NCI-H446 treated with DMSO at 0.1 percent for 48 hours (cell line): ENCODE results near the gene GAGE12J.
"Not testable (repeated sequence)": the region's sequence is repeated elsewhere in the genome, so short reads cannot be mapped to it uniquely, and the experiment has no call there.

ENCODE experiments used
- DNase-seq: peaks from one replicate; lab custom pipeline; 2025; lab: John Stamatoyannopoulos, UW

Gene GAGE12J, protein sequence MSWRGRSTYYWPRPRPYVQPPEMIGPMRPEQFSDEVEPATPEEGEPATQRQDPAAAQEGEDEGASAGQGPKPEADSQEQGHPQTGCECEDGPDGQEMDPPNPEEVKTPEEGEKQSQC

DNA sequence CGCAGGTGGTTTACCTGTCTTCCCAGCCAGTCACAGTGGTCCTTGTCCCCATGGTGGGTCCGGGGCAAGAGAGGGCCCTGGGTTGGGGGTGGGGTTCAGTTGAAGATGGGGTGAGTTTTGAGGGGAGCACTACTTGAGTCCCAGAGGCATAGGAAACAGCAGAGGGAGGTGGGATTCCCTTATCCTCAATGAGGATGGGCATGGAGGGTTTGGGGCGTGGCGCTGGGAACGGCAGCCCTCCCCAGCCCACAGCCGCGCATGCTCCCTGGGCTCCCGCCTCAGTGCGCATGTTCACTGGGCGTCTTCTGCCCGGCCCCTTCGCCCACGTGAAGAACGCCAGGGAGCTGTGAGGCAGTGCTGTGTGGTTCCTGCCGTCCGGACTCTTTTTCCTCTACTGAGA, at the start of gene GAGE12J:
Gene GAGE12J, plus strand, starts transcription at position 301 of the 400 bp plus-strand sequence. CDS start 1,157 bp downstream, outside the sequence.
- DNase-seq = not testable (repeated sequence)

DNA sequence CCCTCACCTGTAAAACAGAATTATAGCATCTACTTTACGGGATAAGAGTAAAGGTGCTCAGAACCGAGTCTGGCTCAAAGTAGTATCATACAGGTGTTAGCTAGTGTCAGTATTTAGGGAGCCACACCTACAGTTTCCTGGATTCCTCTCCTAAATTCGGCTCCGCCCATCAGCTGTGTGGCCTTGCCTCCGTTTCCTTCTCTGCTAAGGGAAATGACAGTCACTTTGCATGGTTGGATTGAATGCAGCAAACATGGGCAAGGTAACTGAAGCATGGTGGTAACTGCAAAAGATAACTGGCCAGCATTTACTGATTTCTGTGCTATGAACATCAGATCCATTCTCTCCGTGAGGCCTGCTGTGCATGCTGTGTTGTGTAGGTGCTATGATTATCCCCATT, 49.4 kb upstream of the GAGE12J start:
- DNase-seq = no peak

DNA sequence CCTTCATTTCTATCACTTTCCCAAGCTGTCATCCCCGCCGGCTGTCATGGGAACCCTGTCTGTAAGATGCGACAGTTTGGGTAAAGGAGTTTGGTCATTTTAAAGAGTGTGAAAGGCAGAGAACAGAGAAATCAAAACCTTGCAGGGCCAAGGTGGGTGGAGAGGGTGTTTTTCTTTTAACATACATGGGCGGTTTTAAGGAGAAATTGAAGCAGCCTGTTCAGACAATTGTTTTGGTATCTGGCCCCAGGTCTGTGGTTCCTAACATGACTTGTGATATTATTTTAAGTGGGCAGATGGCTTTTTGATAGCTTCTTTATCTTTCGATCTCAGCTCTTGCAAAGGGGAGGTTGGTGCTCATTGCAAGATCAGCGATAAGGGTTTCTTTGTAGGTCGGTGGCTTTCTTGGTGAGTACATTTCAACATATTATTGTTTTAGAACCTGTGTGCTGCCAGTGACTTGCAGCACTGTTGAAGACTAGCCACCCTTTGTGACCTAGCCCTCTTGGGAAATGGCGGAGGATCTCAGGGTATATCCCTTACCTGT, 48.6 kb upstream of the GAGE12J start:
- DNase-seq = no peak

DNA sequence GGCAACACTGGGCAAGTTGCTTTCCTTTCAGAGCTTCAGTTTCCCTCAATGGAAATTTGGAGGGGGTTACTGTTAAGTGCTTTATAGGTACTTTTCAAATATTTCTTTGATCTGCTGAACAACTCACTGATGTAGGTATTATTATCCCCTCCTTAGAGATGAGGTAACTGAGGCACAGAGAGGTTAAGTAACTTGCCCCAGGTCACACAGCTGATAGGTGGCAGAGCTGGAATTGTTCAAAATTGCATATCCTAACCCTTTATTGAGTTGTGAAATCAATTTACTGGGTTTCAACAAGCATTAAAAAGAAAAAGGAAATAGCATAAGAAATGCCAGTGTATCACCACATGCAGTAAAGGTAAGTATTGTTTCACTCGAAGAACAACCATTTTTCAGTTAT, 45.6 kb upstream of the GAGE12J start:
- no peak for DNase-seq

DNA sequence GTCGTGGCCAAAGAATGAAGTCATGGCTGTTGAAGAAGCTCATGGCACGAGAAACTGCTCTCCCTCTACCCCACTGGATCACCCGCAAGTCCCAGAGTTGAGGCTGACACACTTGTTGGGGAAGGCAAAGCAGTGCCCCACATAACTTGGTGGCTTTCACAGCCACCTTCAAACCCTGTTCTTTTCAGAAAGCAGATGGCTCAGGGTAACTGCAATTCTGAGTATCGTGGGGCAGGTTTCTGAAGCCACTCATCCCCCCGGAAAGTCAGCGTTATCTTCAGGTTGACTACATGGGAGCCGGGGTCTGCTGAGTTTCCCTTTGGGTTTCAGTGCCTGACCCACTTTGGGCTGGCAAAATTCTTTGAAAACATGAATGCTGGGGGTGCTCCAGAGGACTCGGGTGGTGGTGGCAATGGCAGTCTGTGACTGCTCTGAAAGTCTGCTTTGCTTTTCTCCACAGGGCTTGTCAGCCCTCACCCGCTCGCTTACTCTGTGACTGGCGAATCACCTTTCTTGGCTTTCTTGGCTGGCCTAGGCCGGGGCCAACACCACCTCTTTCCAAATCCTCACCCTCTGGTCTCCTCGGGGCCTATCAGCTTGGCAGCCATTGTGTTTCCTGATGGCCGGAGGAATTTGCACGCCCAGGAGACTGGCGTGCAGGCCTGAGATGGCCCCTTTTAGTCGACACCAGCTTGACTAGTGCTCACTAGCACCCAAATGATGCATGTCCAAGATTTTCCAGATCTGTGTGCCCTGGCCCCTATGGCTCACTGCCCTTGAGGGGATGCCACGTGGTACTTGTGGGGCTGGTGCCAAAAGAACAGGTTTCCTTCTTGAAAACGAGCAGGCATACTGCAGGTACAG, 44.9 kb upstream of the GAGE12J start:
- no peak for DNase-seq

DNA sequence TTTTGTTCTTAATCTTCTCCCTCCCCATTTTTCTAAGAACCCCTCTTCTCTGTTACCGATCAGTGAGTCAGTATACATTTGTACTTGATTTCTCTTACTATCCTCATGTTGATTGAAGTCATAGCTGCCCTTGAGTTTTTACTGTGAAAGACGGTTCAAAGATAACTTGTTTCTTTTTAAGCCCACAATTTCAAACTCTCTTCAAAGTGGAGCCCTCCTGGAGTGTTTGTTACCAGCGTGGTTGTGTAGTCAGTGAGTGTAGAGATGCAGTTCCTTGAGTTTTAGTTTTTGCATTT, 44.4 kb upstream of the GAGE12J start:
- no peak for DNase-seq

DNA sequence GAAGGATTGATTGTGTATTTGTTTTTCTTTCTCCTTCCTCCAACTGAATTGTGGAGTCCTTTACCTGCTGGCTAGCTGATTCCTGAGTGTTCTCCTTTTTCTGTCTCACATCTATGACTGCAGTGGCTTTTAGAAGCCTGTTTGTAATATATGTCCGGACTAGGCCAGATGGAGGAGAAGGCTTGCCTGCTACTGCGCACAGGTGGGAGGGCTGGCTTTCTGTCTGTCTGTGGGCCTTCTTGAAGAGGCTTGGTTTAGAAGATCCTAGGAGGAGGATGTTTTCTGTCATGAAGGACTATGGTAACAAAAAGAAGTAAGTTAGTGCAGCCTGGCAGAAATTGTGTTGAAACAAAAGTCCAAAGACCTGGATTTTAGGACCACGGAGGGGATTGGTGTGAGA, 43.8 kb upstream of the GAGE12J start:
- DNase-seq = no peak

DNA sequence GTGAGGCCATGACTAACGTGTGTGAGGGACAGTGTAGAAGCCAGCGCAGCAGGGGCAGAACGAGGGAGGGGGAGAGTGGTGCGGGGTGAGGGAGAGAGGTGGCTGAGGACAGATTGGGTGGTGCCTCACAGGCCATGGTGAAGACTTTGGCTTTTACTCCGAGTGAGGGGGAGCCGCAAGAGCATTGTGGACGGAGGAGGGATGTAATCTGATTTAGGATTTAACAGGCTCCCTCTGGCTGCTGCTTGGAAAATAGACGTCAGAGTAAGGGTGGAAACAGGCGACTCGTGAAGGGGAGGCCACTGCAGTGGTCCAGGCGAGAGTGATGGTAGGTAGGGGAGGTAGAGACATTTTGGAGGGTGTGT, 39.2 kb upstream of the GAGE12J start:
- peak; percentile 1 for DNase-seq

DNA sequence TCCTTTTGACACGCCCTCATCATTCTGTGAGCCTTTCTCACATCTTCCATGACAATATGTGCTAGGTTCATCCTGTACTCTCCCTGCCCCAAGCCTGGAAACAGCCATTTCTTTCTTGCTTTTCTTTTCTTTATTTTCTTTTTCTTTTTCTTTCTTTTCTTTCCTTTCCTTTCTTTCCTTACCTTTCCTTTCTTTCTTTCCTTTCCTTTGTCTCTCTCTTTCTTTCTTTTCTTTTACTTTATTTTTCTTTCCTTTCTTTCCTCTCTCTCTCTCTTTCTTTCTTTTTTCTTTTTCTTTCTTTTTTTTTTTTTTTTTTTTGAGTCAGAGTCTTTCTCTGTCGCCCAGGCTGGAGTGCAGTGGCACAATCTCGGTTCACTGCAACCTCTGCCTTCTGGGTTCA, 37.6 kb upstream of the GAGE12J start:
- no peak for DNase-seq

DNA sequence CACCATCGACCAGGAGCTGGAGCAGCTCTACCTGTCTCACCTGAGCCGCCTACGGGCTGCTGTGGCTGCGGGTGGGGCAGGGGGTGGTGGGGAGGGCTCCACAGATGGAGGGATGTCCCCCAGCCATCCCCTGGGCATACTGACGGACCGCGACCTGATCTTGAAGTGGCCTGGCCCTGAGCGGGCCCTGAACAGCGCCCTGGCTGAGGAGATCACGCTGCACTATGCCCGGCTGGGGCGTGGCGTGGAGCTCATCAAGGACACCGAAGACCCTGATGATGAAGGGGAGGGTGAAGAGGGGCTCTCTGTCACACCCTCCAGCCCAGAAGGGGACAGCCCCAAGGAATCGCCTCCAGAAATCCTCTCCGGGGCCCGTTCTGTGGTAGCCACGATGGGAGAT, 35.7 kb upstream of the GAGE12J start:
- DNase-seq = no peak

DNA sequence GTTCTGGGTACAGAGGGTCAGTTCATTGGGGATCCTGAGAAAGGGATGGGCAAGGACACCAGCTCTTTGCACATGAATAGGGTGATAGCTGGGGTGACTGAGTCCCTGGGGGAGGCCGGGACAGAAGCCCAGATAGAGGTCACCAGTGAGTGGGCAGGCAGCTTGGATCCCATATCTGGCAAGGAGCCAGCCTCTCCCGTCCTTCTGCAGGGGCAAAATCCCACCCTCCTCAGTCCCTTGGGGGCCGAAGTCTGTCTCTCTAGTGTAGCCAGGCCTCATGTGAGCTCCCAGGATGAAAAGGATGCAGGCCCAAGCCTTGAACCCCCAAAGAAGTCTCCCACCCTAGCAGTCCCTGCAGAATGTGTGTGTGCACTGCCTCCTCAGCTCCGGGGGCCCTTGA, 35.3 kb upstream of the GAGE12J start:
- no peak for DNase-seq

DNA sequence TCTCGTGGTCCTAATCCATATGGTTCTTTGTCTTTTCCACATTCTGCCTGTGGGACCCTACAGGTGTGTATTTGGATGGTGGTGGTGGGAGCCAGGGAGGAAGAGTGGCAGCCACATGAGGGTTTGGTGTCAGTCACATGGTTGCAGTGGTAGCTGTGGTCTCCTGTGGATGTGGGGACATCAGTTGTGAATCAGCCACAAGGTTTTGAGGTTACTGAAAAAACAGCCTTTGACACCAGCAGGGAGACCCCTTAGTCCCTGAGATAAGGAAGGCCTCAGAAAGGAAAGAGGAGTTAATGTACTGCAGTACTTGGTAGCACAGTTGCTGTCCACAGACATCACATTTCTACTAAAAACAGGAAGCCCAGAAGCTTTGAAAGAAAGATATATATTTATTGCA, 34.2 kb upstream of the GAGE12J start:
- no peak for DNase-seq

DNA sequence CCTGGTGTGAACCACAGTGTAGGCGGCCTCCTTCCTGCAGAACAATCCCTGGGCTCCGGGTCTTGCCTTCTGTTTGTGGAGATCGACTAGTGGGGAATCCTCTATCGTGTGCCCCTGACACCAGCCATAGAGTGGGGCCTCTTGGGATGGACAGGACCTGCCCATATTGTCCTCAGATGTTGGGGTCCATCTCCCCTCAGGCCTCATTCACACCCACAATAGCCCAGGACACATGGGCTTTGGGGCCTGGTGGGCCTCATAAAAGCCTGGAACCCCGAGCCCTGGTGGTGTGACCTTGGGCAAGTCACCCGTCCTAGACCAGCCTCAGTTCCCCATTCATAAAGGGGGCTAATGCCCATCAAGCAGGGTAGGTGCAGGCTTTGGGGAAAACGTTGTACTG, 31.6 kb upstream of the GAGE12J start:
- DNase-seq = no peak

DNA sequence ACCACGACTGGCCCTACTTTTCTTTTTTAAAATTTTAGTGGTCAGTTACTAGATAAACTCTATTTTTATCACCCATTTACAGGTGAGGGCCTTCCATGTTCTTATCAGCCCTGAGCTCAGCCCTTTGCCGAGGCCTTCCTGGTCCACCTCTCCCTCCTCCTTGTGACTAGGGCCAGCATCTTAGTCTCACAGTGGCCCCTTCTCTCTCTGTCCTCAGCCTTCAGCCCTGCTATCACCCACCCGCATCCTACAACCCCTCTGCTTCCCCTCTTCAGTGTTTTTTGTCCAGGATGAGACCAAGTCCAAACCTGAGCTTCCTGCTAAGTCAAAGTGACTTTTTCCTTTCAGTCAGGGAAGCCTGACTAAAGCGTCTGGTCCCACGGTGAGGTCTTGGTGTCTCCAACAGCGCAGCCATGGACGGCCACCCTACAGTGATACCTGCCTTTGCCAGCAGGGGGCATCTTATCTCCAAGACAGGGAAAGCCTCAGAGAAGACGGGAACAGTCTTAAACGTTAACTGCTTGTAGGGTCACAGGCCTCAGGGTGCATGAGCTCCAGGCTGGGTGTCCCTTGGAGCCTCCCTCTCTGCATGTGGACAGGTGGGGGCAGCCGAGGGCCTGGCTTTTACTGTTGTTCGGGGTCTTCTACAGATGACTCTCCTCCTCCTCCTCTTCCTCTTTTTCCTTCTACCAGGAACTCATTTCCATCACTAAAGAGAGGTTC, 30.1 kb upstream of the GAGE12J start:
- DNase-seq = peak; percentile 3

DNA sequence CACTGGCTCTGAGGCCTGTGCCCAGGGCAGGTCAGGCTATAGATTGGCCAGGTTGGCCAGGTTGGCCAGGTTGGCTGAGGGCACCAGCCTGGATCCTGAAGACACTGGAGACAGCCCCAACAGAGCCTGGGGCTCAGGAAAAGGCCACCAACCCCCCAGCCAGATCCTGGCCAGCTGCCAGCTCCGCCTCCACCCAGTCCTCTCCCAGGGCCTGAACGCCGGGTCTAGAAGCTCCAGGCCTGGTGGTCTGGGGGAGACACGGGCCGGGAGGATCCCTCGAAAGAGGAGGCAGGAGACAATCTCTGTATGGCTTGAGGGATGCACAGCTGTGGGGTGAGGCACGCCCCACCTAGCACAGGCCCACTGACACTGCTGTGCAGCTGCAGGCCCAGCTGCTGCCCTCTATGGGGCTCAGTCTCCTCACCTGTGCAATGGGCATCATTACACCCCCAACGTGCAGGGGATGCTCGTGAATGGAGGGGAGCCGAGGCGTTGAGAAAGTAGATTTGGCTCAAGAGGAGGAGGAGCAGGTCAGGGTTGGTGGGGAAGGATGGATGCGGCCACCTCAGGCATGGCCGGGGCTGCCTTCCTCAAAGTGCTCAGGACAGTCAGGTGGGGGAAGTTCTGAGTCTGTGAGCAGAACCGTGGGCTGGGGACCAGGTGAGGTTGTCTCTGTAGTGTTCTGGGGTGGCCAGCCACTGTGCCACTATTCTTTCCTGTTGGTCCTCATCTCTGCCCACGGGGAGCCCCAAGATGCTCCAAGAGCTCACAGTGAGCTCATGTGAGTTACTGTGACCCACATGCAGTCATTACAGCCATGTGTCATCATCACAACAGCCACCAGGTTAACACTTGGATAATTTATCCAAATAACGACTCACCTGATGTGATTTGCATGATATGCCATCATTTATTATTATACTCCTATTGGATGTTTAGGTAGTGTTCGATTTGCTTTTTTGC, 29.2 kb upstream of the GAGE12J start:
- no peak for DNase-seq

DNA sequence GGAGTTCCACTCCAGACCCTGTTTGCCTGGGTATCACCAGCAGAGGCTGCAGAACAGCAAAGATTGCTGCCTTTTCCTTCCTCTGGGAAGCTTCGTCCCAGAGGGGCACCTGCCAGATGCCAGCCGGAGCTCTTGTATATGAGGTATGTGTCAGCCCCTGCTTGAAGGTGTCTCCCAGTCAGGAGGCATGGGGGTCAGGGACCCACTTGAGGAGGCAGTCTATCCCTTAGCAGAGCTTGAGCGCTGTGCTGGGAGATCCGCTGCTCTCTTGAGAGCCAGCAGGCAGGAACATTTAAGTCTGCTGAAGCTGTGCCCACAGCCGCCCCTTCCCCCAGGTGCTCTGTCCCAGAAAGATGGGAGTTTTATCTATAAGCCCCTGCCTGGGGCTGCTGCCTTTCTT, 22.5 kb upstream of the GAGE12J start:
- DNase-seq = not testable (repeated sequence)

DNA sequence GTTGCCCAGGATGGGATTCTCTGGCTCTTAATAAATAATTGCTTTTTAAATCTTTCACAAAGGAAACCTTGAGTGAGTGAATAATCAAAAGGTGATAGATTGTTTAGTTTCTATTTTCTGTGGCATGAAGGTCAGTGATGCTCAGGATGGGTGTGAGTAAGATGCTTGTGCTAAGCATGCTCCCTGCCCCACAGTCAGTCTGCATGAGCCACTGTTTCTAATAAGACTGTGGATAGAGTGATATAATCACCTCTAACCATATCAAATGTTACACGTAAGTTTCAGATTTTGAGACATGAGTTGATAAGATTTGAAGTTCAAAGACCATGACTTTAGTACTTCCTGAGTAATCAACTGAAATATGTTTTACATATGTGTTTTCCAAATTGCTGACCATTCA, 21.1 kb upstream of the GAGE12J start:
- DNase-seq = no peak

DNA sequence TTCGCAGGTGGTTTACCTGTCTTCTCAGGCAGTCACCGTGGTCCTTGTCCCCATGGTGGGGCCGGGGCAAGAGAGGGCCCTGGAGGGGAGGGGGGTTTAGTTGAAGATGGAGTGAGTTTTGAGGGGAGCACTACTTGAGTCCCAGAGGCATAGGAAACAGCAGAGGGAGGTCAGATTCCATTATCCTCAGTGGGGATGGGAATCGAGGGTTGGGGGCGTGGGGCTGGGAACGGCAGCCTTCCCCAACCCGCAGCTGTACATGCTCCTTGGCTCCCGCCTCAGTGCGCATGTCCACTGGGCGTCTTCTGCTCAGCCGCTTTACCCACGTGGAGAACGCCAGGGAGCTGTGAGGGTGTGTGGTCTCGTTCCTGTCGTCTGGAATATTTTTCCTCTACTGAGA, 18.5 kb upstream of the GAGE12J start, which contains the start of gene GAGE10:
Gene GAGE10, plus strand, starts transcription at position 301 of the 400 bp plus-strand sequence. CDS start 1,214 bp downstream, outside the sequence.
- DNase-seq = no peak

DNA sequence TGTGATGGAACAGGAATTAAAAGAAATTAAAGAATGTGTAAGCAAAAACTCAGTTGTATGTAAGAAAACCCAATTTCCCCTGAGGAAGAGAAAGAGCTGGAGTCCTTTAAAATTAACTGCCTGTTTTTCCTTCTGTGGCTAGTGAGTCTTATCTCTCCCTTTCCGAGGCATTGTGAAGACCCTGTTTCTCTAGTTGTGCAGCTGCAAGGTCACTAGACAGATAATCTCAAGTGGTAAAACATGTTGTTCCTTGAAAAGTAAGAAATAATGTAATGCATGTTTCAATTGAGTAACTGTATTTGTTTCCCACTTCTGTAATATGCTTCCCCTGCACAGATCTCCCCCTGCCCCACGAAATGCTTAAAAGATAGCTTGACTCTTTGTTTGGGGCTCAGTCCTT, 14.1 kb upstream of the GAGE12J start:
- DNase-seq = not testable (repeated sequence)

DNA sequence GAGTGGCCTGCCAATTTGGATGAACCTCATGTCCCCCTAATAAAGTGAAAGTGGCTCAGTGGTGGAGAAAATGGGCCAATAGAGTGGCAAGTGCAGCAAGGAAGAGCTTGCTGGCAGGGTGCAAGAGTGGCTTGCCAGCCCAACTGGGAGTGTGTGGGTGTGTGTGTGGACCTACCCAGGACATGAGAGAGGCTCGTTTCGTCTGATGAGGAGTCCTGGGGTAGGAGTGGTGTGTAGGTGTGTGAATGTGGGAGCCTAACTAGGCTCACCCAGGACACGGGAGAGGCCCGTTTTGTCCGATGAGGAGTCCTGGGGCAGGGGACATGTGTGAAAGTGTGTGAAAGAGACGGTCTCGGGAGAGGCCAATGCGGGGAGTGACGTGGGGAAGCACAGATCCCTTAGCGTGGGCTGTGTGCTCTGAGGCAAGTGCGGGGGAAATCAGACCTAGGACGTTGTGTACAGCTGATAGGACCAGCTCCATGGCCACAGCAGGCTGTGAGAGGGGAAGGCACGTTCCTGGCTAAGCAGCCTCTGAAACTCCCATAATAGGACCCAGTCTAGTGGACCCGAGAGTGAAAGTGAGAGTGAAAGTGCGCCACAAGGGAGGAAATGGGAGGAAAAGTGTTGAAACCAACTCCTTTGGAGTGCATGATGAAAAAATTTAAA, 13.1 kb upstream of the GAGE12J start:
- DNase-seq = no peak

DNA sequence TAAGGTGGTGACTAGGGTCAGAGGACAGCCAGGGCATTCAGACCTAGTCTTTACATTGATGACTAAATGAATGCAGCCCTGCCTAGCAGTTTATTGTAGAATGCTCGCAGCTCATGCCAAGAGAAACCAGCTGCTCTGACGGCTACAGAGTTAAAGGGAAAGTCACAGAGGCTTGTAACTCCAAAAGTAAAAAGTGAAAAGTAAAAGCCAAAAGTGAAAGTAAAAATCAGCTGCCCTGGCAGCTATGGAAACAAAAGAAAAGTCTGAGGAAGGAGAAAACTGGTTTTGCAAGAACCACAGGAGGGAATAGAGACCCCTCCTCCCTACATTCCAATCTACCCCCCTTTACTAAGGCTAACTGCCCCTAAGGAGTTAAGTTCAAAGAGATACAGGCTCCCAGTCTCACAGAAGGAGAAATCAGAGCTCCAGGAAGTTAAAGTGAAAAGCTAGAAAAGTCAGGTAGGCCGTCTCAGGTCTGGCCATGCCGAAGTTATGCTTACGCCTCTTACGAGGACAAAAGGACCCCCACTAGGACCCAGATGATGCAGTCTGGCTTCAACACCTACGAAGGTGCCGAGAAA, 12.3 kb upstream of the GAGE12J start:
- DNase-seq = no peak
